Dendritic cell treated with granulocyte-macrophage colony-stimulating factor and Interleukin-4, amounts not matched to agents 40 ng/mL and 50 ng/mL, for 4 days (primary cell): ENCODE measurements around the gene C1orf226.
"Not testable (repeated sequence)": the region's sequence is repeated elsewhere in the genome, so short reads cannot be mapped to it uniquely, and the experiment has no call there.

Source experiments
- H3K27ac Mint-ChIP-seq: one replicate; pipeline ENCODE4 v1.8.0; 2022; ENCODE audit warnings: mild to moderate bottlenecking, mixed read lengths
- H3K27me3 Mint-ChIP-seq: one replicate; pipeline ENCODE4 v1.8.0; 2022; ENCODE audit warnings: mild to moderate bottlenecking, mixed read lengths
- H3K36me3 Mint-ChIP-seq: one replicate; pipeline ENCODE4 v1.8.0; 2022; ENCODE audit warnings: low read depth, mixed read lengths
- H3K4me1 Mint-ChIP-seq: one replicate; pipeline ENCODE4 v1.8.0; 2022; ENCODE audit warnings: low read depth, mixed read lengths
- H3K4me3 Mint-ChIP-seq: one replicate; pipeline ENCODE4 v1.8.0; 2022; ENCODE audit warnings: mild to moderate bottlenecking, moderate library complexity, mixed read lengths
- H3K9me3 Mint-ChIP-seq: one replicate; pipeline ENCODE4 v1.8.0; 2022; ENCODE audit warnings: mixed read lengths
- intact Hi-C: fragments of 100-400 bp; cut with micrococcal nuclease; formaldehyde crosslinking; loops from one replicate; pipeline ENCODE4 v1.15.0; 2022

C1orf226 gene

DNA sequence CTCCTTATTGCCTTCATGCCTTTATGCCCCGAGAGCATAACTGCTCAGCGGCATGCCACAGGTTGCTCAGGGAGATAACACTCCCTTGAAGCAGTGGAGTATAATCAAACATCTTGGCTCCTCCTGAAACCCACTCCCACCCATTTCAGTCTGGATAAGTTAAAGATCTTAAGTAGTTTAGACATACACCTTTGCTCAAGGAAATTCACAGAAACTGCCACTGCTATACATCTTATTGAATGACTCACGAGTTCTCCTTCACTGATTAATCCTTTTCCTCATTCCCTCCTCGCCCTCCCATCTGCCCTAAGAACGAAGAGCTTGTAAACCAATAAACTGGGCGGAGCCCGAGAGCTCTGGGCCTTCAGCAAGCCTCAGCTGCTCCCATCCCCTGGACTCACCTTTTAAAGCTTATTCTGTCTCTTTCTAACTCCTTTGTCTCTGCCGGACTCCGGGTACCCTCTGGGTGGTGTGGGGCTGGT lies 38.0 kb downstream of the C1orf226 start:
- H3K27ac Mint-ChIP-seq, H3K4me3 Mint-ChIP-seq, H3K27me3 Mint-ChIP-seq, intact Hi-C loops, H3K36me3 Mint-ChIP-seq, H3K9me3 Mint-ChIP-seq: not testable (repeated sequence)
- H3K4me1 Mint-ChIP-seq = peaks cover 36% of the 10 kb centered on the region

DNA sequence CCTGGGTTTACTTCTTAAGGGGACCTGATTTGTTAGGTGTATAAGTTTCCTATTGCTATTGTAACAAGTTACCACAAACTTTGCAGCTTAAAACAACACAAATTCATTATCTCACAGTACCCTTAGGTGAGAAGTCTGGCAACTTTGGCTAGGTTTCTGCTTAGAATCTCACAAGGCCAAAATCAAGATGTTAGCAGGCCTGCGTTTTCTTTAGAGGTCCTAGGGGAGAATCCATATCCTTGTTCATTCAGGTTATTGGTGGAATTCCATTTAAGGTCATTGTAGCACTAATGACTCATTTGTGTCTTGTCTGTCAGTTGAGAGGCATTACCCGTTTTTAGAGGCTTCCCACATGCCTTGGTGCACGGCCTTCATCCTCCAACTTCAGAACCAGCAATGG lies 38.6 kb downstream of the C1orf226 start:
- Mint-ChIP-seq H3K27ac (no peak overlapping the region), H3K4me1 (peaks cover 42% of the 10 kb centered on the region), H3K36me3 (no peaks in the 10 kb centered on the region), H3K4me3 (no peak overlapping the region), H3K27me3 (peaks cover 3% of the 10 kb centered on the region), H3K9me3 (no peaks in the 10 kb centered on the region)
- intact Hi-C loops = no loop called here

DNA sequence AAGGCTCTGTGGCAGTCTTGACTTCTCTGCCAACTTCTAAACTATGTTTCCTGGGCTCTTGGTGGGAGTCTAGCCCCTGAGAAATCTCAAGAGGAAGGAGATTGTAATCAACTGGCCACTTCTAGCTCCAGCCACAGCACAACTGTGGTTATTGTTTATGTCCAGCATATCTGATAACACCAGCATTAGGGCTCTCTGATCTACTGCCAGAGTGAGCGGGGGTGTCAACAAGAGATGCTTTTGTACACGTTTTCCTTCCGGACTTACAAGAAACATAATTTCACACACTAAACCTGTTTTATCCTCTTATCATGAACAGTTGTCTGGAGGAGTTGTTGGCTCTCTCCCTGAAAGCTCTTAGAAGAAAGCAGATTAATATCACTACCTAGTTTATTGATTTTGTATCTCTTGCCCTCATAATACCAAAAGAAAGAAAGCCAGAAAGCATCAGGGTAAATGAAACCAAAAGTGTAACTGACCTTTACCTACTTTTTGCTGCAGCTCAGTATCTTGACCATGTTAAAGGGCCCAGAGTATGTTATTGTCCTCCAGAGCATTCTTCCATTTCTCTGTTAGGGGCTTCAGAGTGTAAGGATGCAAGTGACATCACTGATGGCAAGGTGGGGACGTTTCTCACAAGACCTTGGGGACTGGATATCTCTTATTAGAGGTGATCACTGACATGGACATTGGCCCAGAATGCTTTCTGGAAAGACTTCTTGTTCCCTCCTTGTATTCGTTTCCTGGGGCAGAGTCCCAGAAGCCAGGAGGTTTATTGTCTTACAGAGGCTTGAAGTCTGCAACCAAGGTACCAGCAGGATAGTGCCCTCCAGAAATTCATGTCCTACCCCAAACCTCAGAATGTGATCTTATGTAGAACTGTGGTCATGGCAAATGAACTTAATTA lies 40.0 kb downstream of the C1orf226 start:
- Mint-ChIP-seq H3K27me3 (peaks cover 1% of the 10 kb centered on the region), H3K4me1 (peaks cover 44% of the 10 kb centered on the region), H3K4me3 (no peak overlapping the region), H3K27ac (no peak overlapping the region), H3K36me3 (no peaks in the 10 kb centered on the region), H3K9me3 (no peaks in the 10 kb centered on the region)
- intact Hi-C loops = no loop called here

DNA sequence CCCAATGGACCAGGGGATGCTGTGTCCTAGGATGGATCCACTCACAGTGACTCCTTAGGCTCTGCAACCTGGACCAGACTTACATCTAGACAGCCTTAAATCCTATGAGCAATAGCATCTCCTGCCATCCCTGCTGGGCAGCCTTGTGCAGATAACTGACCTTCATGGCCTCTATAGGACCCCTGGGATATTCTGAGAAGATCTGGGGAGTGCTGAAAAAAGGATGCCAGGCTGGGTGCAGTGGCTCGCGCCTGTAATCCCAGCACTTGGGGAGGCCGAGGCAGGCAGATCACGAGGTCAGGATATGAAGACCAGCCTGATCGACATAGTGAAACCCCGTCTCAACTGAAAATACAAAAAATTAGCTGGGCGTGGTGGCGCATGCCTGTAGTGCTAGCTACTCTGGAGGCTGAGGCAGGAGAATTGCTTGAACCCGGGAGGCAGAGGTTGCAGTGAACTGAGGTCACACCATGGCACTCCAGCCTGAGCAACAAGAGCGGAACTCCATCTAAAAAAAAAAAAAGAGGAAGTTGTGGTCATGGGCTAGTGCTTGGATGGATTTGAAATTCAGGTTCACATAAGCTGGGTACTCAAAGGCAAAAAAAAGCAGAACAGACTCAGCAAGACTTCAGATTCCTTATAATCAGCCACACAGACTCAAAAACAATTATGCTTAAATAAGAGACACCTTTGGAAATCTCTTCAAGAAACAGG lies 41.3 kb downstream of the C1orf226 start:
- peak overlapping the region; percentile 67 for H3K27ac Mint-ChIP-seq
- H3K27me3 Mint-ChIP-seq = peaks cover 1% of the 10 kb centered on the region
- intact Hi-C loops = no loop called here
- peaks cover 44% of the 10 kb centered on the region for H3K4me1 Mint-ChIP-seq
- H3K4me3 Mint-ChIP-seq = no peak overlapping the region
- H3K9me3 Mint-ChIP-seq = no peaks in the 10 kb centered on the region
- no peaks in the 10 kb centered on the region for H3K36me3 Mint-ChIP-seq

DNA sequence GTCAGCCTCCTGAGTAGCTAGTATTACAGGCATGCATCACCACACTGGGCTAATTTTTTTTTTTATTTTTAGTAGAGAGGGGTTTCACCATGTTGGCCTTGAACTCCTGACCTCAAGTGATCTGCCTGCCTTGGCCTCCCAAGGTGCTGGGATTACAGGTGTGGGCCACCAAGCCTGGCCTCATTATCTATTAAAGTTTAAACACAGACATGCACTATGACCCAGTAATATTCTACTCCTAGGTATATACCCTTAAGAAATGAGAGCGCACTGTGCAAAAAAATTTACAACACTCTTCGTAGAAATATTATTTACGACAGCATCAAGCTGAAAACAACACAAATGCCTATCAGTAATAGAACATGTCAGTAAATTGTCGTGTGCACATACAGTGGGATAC lies 49.1 kb downstream of the C1orf226 start:
- Mint-ChIP-seq H3K27ac (no peak overlapping the region), H3K36me3 (no peaks in the 10 kb centered on the region), H3K4me1 (peaks cover 6% of the 10 kb centered on the region), H3K9me3 (no peaks in the 10 kb centered on the region), H3K27me3 (no peaks in the 10 kb centered on the region), H3K4me3 (no peak overlapping the region)
- intact Hi-C loops = no loop called here

DNA sequence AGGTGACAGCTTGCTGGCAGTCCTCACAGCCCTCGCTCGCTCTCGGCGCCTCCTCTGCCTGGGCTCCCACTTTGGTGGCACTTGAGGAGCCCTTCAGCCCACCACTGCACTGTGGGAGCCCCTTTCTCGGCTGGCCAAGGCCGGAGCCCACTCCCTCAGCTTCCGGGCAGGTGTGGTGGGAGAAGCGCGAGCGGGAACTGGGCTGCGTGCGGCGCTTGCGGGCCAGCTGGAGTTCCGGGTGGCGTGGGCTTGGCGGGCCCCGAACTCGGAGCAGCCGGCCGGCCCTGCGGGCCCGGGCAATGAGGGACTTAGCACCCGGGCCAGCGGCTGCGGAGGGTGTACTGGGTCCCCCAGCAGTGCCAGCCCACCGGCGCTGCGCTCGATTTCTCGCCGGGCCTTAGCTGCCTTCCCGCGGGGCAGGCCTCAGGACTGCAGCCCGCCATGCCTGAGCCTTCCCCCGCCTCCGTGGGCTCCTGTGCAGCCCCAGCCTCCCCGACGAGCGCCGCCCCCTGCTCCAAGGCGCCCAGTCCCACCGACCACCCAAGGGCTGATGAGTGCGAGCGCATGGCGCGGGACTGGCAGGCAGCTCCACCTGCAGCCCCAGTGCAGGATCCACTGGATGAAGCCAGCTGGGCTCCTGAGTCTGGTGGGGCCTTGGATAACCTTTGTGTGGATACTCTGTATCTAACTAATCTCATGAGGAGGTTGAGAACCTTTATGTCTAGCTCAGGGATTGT lies 51.6 kb downstream of the C1orf226 start:
- intact Hi-C loops, H3K4me3 Mint-ChIP-seq, H3K27me3 Mint-ChIP-seq, H3K27ac Mint-ChIP-seq, H3K9me3 Mint-ChIP-seq, H3K4me1 Mint-ChIP-seq, H3K36me3 Mint-ChIP-seq: not testable (repeated sequence)
